Stimulated activated CD4-positive, alpha-beta T cell treated with anti-CD3 and anti-CD28 coated beads, Interleukin-1b, Interleukin-23, amount 100 ng/mL, for 1 hour (primary cell): ENCODE measurements around the gene IQCM.

Experiments
- DNase-seq, 2 donors: peaks; one replicate each; pipeline ENCODE4 v3.0.0-alpha.2; 2020; ENCODE audit warnings: low read depth in 2 of 2

Gene IQCM

DNA sequence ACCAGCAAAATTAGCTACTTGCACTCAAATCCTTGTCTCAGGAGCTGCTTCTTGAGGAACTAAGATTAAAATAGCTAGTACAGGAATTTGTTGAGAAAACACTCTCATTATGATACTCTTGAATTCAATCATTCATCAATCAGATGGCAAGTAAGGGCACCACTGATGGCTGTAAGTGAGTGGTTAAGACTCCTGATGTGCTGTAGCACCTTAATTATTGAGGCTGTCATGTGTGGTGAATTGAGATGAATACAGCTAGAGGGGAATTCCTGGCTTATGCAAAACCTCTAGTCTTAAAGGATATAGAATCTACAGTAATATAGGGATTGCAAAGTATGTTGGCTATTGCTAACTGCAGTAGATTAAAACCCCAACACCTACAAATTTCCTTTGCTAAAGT lies 509.1 kb downstream of the IQCM start:
- DNase-seq, result no peak
